GM18519 (cell line): Measurements from ENCODE around the gene TBX15.

Experiments used
- ATAC-seq: cut with Tn5 transposase; IDR thresholded peaks from one replicate; pipeline ENCODE4 v1.9.1; 2021; ENCODE audit warnings: mild to moderate bottlenecking, moderate library complexity; ENCODE audit not compliant: unreplicated experiment, low FRiP score

TBX15 gene

GRCh38 chr1:119002028-119002686 is 14.0 kb upstream of the TBX15 start:
- no peak for ATAC-seq

GRCh38 chr1:119001181-119002027 is 13.3 kb upstream of the TBX15 start:
- ATAC-seq: no peak

DNA sequence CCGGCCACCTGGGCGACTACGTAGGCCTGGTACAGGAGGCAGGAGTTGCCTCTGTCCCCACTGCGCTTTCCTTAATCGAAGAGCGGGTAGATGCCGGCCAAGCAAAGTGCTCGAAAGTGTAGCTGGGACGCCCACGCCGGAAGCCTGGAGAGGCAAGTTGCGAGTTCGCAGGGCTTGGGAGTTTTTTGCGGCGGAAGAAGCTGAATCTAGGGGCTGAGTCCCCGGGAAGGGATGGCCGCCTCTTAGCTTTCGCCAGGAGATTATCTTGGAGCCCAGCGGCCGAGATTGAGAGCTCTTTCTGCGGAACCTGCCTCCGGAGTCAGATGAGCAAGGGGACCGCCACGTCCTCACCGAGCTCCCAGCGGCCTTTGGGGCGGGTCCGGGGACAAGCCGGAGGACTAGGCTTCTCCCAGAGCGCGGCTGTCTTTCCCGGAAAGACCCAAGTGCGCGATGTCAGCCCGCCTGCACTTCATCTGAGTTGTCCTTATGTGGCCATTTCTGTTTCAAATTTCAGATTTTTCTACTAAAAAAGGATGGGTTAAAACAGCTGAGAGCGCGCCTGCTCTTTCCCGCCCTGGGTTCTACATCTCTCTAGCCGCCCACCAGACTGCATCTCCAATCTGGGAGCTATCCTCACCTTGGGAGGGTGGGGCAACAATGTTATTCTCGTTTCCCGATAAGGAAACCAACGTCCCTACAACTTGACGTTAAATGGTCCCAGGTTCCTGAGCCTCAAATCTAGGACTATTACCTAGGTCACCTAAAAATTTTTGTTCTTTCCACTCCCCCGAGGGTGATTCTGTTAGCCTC is 12.4 kb upstream of the TBX15 start:
- no peak for ATAC-seq

- no peak for ATAC-seq
These were observed 11.4 kb upstream of the TBX15 start for GRCh38 chr1:118999348-119000071.

- ATAC-seq: no peak
These were observed 10.0 kb upstream of the TBX15 start for GRCh38 chr1:118998171-118998570.

GRCh38 chr1:118997225-118997624 is 9.1 kb upstream of the TBX15 start:
- ATAC-seq: no peak

- no peak for ATAC-seq
These were observed 7.3 kb upstream of the TBX15 start for GRCh38 chr1:118995312-118996016.

- no peak for ATAC-seq
These were observed 5.5 kb upstream of the TBX15 start for GRCh38 chr1:118993700-118994026.

DNA sequence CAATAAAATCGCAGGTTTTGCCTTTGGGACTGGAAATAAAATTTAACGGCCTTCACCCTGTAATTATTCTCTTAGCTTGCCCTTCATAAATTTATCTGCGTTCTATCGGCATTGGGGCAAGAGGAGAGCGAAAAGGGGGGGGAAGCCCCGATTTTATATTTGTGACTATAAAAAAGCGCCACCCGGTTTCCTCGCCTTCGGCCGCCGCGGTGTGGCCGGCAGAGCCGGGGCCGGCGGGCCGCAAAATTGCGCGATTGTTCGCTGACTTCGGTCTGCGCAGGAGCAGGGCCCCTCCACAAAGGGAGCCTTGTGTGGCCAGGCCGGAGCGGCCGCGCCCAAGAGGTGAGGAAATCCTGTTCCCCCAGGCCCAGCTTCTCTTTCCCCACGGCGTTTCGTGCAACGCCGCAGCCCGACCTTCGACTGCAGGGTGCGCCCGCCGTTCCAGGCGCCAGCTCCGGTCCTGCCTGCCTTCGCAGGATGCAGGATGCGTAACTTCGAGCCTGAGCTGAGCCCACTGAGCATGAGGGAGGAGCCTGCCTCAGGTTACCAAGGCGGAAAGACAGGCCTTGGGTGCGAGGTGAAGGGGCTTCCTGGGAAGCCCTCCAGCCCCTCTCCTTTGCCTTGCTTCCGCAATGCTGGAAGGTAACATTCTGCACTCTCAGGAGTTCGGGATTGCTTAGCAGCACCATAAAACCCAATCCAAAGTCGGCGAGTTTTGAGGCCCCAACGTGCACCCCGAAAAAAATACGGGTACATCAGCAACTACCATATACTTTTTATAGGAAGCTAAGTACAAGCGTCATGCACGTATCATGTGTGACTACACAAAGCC is 4.9 kb upstream of the TBX15 start:
- ATAC-seq: no peak

- no peak for ATAC-seq
These were observed 4.2 kb upstream of the TBX15 start for GRCh38 chr1:118992237-118992825.

DNA sequence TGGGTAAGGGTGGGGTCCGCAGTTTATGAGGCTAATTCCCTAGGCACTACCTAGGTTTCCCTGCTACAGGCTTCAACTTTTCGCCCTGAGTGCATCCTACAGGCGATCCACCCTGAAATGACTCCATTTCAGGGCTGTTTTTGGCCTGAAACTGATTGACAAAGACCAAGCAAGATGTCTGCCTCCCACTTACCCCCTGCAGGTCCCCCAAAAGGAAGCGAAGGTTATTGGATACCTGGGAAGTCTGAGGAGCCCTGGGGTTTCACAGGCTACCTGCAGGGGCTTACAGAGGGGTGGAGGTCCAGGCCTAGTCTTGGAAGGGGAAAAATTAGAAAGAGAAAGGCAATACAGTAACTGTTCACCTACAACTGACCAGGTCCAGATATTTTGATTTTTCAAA is 3.3 kb upstream of the TBX15 start:
- no peak for ATAC-seq

DNA sequence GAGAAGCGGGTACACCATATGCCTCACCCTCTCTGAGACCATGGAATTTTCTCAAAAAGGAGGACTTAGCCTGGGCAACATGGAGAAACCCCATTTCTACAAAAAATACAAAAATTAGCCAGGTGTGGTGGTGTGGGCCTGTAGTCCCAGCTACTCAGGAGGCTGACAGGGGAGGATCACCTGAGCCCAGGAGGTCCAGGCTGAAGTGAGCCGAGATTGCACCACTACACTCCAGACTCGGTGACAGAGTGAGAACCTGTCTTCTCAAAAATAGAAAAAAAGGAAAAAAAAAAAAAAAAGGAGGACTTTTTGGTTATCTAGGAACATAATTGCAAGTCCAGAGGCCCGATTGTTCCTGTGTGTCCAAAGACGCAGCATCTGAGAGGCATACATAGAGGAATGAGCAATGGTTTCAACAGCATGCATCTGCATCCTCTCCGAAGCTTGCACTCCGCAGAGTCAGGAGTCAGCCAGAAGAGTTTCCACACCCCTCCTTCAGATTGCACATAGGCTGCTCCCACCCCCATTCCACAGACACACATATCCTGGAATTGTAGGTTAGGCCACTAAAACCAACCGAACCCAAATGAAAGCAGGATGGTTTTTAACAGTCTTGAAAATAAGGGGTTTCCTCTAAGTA is 2.5 kb upstream of the TBX15 start:
- no peak for ATAC-seq

DNA sequence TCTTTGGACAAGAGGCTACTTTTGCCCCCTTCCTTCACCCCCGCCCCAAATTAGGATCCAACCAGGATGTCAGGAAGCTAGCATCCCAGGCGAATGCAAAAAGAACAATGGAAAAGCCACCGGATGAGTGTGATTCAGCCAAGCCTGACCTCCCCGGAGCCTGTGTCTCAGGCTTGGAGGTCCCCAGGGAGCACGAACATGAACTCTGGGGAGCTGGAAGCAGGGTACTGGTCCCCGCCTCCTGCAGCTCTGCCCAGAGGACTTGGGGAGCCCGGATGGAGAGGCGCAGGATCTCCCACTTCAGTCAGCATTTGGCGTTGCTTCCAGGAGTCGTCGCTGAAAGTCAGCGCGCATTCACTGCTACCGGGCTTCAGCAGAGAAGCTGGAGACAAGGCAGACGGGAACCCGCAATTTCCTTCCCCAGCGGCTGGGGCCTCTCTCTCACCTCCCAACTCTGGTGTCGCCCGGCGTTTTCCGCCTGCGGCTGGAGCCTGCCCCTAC is 1.8 kb upstream of the TBX15 start:
- no peak for ATAC-seq

DNA sequence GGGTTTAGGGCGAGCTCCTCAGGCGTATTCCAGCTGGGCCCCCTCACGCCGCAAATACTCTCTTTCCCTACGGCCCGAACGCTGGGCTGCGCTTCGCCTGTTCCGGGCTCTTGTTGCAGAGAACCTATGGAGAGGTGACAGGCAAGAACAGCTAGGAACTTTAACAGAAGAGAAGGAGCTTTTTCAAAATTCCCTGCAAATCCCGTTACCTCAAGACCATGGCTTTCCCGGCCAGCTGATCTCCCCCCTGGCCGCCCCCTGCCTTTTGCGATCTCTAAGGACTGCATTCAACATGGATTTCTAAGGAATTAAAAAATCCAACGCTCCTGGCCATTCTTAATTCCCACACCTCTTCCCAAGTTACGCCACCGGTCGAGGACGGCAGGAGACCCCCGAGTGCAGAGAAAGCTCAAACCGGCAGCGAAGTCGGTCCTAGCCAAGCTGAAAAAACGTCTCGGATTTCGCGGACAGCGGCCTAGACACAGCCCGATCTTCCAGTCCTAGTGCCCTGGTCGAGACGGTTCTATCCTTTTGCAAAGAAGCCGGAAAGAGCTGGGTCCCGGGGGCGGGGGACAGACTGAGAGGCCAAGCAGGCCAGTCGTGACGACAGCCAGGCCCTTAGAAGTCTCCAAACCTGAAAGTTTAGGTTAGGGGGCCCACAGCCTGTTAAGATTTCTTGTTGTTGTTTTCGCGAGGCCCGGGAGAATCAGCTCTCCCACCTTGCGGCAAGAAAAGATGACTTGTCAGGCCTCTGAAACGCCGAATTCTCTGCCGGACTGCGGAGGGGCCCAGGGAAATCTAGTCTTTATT is 1.1 kb upstream of the TBX15 start:
- no peak for ATAC-seq

- ATAC-seq: no peak
These were observed 516 bp downstream of the TBX15 start for GRCh38 chr1:118987468-118988185.

GRCh38 chr1:118986555-118987467 is 1.3 kb downstream of the TBX15 start:
- ATAC-seq: no peak
